Astrocyte of the spinal cord (primary cell): ENCODE results near the gene SORCS2.

ENCODE experiments used
- DNase-seq: peaks from one replicate; pipeline ENCODE4 v3.0.0; 2011; ENCODE audit warnings: low read depth, low spot score
- H3K4me3 ChIP-seq: 2 replicates; pipeline ENCODE4 v1.5.1; 2011; ENCODE audit warnings: low read depth, mild to moderate bottlenecking, low read length, moderate library complexity
- in situ Hi-C: cut with HindIII; loops from 2 replicates; pipeline ENCODE4 v1.10.0; 2017; ENCODE audit warnings: low sequenced_read_pairs
- TF ChIP-seq, protein P1 (sequence below): IDR thresholded peaks from 2 replicates; pipeline ENCODE4 v1.5.1; 2012; ENCODE audit warnings: low read depth, mild to moderate bottlenecking, low read length, inconsistent platforms

Gene SORCS2

DNA sequence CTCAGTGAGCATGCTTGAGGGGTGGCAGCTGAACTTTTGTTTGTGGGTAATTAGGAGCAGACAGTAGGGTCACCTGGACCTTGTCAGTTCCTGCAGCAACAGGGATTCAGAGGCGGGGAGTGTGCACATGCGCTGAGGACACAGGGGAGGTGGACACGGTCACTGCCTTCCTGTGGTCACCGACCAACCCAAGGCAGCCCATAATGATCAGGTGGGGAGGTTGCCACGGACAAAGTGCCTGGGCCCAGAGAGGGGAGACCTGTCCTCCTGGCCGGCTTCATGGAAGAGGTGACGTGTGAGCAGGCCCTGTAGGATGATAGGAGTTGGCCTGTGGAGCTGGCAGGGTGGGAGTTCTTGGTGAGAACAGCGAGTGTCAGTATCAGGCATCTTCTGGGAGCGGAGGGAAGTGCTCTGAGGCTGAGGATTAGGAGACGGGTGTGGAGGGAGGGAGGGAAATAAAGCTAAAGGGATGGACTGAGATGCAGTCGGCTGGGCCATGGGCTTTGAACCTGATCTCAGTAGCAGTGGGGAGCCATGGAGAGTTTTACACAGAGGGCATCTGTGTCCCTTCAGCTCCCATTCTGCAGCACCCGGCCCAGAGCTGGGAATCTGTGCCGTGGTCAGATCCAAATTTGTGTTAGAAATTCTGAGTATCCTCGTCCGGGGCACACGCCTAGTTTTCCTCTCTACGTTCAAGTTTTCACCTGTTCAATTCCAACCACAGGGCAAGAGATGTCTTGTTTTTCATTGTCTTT, 142.4 kb downstream of the SORCS2 start:
- no peak for DNase-seq
- TF ChIP-seq, protein P1, sequence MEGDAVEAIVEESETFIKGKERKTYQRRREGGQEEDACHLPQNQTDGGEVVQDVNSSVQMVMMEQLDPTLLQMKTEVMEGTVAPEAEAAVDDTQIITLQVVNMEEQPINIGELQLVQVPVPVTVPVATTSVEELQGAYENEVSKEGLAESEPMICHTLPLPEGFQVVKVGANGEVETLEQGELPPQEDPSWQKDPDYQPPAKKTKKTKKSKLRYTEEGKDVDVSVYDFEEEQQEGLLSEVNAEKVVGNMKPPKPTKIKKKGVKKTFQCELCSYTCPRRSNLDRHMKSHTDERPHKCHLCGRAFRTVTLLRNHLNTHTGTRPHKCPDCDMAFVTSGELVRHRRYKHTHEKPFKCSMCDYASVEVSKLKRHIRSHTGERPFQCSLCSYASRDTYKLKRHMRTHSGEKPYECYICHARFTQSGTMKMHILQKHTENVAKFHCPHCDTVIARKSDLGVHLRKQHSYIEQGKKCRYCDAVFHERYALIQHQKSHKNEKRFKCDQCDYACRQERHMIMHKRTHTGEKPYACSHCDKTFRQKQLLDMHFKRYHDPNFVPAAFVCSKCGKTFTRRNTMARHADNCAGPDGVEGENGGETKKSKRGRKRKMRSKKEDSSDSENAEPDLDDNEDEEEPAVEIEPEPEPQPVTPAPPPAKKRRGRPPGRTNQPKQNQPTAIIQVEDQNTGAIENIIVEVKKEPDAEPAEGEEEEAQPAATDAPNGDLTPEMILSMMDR: no peak
- in situ Hi-C loops: no loop called here
- no peak overlapping the region for H3K4me3 ChIP-seq

DNA sequence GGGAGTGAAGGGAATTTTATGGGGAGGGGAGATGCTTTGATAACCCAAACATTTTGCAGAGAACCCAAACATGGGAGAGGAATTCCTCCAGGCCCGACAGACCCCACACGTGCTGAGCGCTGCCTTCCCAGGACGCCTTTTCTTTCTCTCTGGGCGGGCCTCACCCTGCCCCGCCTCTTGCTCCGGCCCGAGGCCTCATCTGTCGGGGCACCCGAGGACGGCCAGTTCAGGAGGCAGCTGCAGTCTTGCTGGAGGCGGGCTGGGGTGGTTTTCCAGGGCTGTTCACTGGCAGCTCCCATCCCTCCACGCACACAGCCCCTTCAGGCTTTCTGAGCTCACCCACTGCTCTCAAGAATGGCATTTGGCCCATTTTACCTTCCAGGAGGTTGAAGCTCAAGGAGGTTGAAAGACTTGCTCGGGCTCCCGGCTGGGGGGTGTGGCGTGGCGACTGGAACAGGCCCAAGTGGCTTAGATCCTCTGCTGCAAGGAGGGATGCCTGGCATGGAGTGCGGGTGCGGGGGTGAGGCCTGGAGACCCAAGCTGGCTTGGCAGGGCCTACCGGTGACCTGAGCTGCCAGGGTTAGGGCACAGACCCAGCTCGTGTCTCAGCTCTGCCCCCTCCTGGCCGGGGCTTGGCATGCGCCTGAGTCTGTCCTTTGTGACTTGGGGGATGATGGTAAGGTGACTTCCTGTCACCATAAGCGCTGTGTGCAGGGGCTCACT, 143.2 kb downstream of the SORCS2 start:
- TF ChIP-seq, protein P1: peak; percentile 75
- no peak for DNase-seq
- in situ Hi-C loops: no loop called here
- H3K4me3 ChIP-seq: no peak overlapping the region

DNA sequence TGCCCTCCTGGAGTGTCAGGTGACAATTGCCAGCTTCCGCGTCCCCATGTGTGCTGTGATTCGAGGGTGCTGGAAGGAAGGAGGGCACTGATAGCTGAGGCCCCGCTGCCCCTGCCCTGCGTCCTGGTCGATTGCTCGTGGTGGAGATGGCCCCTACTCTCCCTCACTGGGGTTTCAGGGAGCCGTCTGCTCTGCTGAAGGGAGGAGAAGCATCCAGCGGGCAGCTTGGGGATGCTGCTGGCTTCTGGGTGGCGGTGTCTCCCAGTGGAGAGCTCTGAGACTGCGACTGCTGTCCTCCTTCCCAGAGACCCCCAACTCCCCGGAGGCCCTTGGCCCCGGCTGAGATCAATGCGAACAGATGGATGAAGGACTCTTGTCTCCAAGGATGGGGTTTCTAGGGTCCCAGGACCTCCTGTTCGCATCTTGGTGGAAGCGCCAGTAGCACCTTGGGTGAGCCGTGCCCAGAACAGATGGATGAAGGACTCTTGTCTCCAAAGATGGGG, 143.8 kb downstream of the SORCS2 start:
- DNase-seq: no peak
- TF ChIP-seq, protein P1: no peak
- in situ Hi-C loops: no loop called here
- no peak overlapping the region for H3K4me3 ChIP-seq

DNA sequence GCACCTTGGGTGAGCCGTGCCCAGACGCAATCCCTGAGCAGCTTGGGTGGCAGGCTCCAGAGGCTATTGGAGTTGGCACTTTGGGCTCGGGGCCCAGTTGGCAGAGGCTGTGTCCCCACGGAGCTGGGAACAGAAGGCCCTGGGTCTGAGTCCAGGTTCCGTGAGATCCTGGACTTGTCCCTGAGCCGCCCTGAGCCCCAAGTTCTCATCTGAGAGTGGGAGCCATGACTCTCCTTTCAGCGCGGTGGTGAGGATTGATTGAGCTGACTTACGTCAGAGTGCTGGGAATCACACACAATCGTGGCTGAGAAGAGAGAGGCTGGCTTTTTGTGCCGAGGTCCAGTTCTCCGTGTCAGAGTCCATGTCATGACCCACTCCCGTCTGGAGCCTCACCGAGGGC, 144.4 kb downstream of the SORCS2 start:
- no peak overlapping the region for H3K4me3 ChIP-seq
- in situ Hi-C loops: no loop called here
- TF ChIP-seq, protein P1: no peak
- no peak for DNase-seq

DNA sequence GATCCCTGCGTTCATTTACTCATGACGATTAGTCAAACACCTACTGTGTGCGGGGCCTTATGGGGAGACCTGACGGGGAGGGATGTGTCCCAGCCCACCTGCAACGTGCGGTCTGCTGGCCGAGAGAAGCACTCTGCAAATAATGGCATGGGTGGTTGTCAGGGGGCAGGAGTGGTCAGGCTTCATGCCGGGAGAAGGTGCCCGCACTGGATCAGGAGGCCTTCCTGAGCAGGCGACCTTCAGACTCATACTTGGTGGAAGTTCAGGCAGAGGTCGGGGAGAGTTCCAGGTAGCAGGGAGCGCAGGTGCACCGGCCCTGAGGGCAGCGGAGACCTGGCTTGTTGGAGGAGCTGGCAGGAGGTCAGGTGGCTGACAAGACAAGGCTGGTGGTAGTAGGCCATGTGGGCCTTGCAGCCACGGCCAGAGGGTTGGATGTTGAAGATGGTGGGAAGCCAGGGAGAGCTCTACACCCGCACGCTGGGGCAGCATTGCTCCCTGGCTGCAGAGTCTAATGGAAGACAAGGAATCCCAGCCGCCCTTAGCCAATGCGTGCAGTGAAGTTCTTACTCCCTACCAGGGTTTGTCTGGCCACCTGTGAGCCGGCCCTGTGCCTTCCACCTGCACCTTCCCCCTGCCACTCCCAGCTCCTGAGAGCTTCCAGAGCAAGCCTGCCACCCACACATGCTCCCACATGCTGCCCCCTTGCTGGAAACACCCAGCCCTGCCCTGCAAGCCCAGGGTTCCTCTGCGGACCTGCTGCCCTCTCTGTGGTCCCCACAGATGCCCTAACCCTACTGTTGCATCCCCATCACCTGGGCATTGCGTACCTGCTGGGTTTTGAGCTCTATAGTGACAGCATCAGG, 145.1 kb downstream of the SORCS2 start:
- in situ Hi-C loops: no loop called here
- H3K4me3 ChIP-seq: no peak overlapping the region
- DNase-seq: no peak
- TF ChIP-seq, protein P1: no peak

DNA sequence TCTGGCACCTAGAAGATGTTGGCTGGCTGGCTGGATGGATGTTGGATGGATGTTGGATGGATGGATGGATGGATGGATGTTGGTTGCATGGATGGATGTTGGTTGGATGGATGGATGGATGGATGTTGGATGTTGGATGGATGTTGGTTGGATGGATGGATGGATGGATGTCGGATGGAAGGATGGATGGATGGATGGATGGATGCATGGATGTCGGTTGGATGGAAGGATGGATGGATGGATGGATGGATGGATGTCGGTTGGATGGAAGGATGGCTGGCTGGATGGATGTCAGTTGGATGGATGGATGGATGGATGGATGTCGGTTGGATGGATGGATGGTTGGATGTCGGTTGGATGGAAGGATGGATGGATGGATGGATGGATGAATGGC, 145.7 kb downstream of the SORCS2 start:
- DNase-seq: no peak
- TF ChIP-seq, protein P1: no peak
- no peak overlapping the region for H3K4me3 ChIP-seq
- in situ Hi-C loops: no loop called here
